IMR-90 (cell line): ENCODE data around the gene IGF1R. TPM values are rescaled to one million over a fixed set of nuclear protein-coding genes. Genes with fewer than 3 reads are reported as not detected.
A peak's percentile ranks its signal among the peaks of the same experiment; 100 is the strongest.

Source experiments
- ATAC-seq: fragments of 200-7000 bp; cut with Tn5 transposase; 2 replicates; pipeline ENCODE4 v1.9.1; 2020; ENCODE audit warnings: low read depth, mild to moderate bottlenecking, moderate library complexity
- BruUV-seq: library from RNA; stranded (reverse); fragments of 400-500 nt; replicated peaks from 2 replicates; lab custom pipeline; 2021; lab: Mats Ljungman, UMichigan
- CTCF ChIA-PET: fragments of 300-600 bp; formaldehyde crosslinking; extraction: SDS; loops from one replicate; lab custom pipeline; 2021; ENCODE audit warnings: antibody characterized with exemption; lab: Yijun Ruan, JAX
- POLR2A ChIA-PET: fragments of 300-600 bp; sonication (Branson Sonifier 250); formaldehyde crosslinking; loops from one replicate; lab custom pipeline; 2022; ENCODE audit warnings: antibody characterized with exemption; ENCODE audit not compliant: unreplicated experiment; lab: Charles Lee
- DNase-seq: peaks from one replicate; pipeline ENCODE4 v3.0.0; 2013
- H2AFZ ChIP-seq: replicated peaks from 2 replicates; pipeline ENCODE3; 2013; ENCODE audit warnings: low read length, mild to moderate bottlenecking; ENCODE audit not compliant: poor library complexity
- H2AK5ac ChIP-seq: 2 replicates; pipeline ENCODE4 v1.6.1; 2013; ENCODE audit warnings: low read depth, low read length, inconsistent platforms
- H2AK9ac ChIP-seq: replicated peaks from 2 replicates; pipeline ENCODE3; 2013; ENCODE audit warnings: mild to moderate bottlenecking, low read depth, low read length, moderate library complexity; ENCODE audit not compliant: poor library complexity
- H2BK120ac ChIP-seq: 2 replicates; pipeline ENCODE4 v1.6.1; 2013; ENCODE audit warnings: low read depth, low read length, inconsistent platforms
- H2BK15ac ChIP-seq: 3 replicates; pipeline ENCODE4 v1.6.1; 2013; ENCODE audit warnings: low read depth, low read length, inconsistent platforms
- H2BK20ac ChIP-seq: 2 replicates; pipeline ENCODE4 v1.6.1; 2013; ENCODE audit warnings: low read depth, mild to moderate bottlenecking, inconsistent platforms, low read length, moderate library complexity
- H2BK5ac ChIP-seq: 2 replicates; pipeline ENCODE4 v1.6.1; 2013; ENCODE audit warnings: mild to moderate bottlenecking, low read depth, low read length, inconsistent platforms; ENCODE audit not compliant: poor library complexity, severe bottlenecking
- H3K14ac ChIP-seq: replicated peaks from 2 replicates; pipeline ENCODE4 v1.6.1; 2013; ENCODE audit warnings: low read depth, low read length, inconsistent platforms
- H3K18ac ChIP-seq: 2 replicates; pipeline ENCODE4 v1.6.1; 2013; ENCODE audit warnings: low read depth, low read length, control low read depth
- H3K23ac ChIP-seq: 2 replicates; pipeline ENCODE4 v1.6.1; 2013; ENCODE audit warnings: low read depth, low read length, inconsistent platforms
- H3K27ac ChIP-seq: 2 replicates; pipeline ENCODE4 v1.5.1; 2013; ENCODE audit warnings: mild to moderate bottlenecking, control low read depth, low read length; ENCODE audit not compliant: insufficient read depth
- H3K27me3 ChIP-seq: 2 replicates; pipeline ENCODE4 v1.6.1; 2013; ENCODE audit warnings: low read length; ENCODE audit not compliant: control insufficient read depth, insufficient read depth
- H3K36me3 ChIP-seq: 2 replicates; pipeline ENCODE4 v1.6.1; 2013; ENCODE audit warnings: low read length, mixed read lengths; ENCODE audit not compliant: control insufficient read depth, insufficient read depth
- H3K4ac ChIP-seq: 2 replicates; pipeline ENCODE4 v1.6.1; 2013; ENCODE audit warnings: low read depth, low read length, inconsistent platforms
- H3K4me1 ChIP-seq: 2 replicates; pipeline ENCODE4 v1.6.1; 2013; ENCODE audit warnings: low read length, mixed read lengths; ENCODE audit not compliant: control insufficient read depth, insufficient read depth
- H3K4me2 ChIP-seq: 2 replicates; pipeline ENCODE4 v1.6.1; 2013; ENCODE audit warnings: low read depth, mild to moderate bottlenecking, control low read depth, low read length, moderate library complexity
- H3K4me3 ChIP-seq: 2 replicates; pipeline ENCODE4 v1.5.1; 2013; ENCODE audit warnings: low read depth, mild to moderate bottlenecking, control low read depth, low read length, moderate library complexity; ENCODE audit not compliant: insufficient read depth
- H3K56ac ChIP-seq: 2 replicates; pipeline ENCODE4 v1.6.1; 2013; ENCODE audit warnings: low read length, inconsistent platforms; ENCODE audit not compliant: insufficient read depth; ENCODE audit errors: extremely low read depth
- H3K79me1 ChIP-seq, 2 experiments: 2 replicates each; pipeline ENCODE4 v1.6.1; 2013; ENCODE audit warnings: low read length in 2 of 2, inconsistent platforms in 1 of 2, low read depth in 1 of 2
- H3K9ac ChIP-seq: 2 replicates; pipeline ENCODE4 v1.6.1; 2013; ENCODE audit warnings: low read depth, low read length, control low read depth
- H3K9me1 ChIP-seq: 2 replicates; pipeline ENCODE4 v1.6.1; 2013; ENCODE audit warnings: low read length, inconsistent platforms; ENCODE audit not compliant: insufficient read depth
- H3K9me3 ChIP-seq: 2 replicates; pipeline ENCODE4 v1.6.1; 2013; ENCODE audit warnings: low read length; ENCODE audit not compliant: control insufficient read depth, insufficient read depth
- H4K20me1 ChIP-seq: 2 replicates; pipeline ENCODE4 v1.6.1; 2013; ENCODE audit warnings: low read length, inconsistent platforms; ENCODE audit not compliant: insufficient read depth
- H4K5ac ChIP-seq: 2 replicates; pipeline ENCODE4 v1.6.1; 2013; ENCODE audit warnings: mild to moderate bottlenecking, low read depth, low read length, control low read depth
- H4K8ac ChIP-seq, 2 experiments: 2 replicates each; pipeline ENCODE4 v1.6.1; 2013; ENCODE audit warnings: low read depth in 2 of 2, low read length in 2 of 2, control low read depth in 1 of 2, inconsistent platforms in 1 of 2
- H4K91ac ChIP-seq: 2 replicates; pipeline ENCODE4 v1.6.1; 2013; ENCODE audit warnings: low read depth, low read length, inconsistent platforms; ENCODE audit not compliant: insufficient read depth
- BHLHE40 ChIP-seq: fragments of 150-350 bp; IDR thresholded peaks from 2 replicates; pipeline ENCODE4 v1.6.1; 2016; ENCODE audit warnings: mild to moderate bottlenecking, low read depth, low read length
- CEBPB ChIP-seq: IDR thresholded peaks from 2 replicates; pipeline ENCODE4 v1.6.1; 2012; ENCODE audit warnings: low read depth, low read length, improper control_type of control experiment
- CHD1 ChIP-seq: IDR thresholded peaks from 2 replicates; pipeline ENCODE4 v1.6.1; 2012; ENCODE audit warnings: low read depth, low read length, improper control_type of control experiment
- FOS ChIP-seq: fragments of 150-350 bp; IDR thresholded peaks from 2 replicates; pipeline ENCODE4 v1.6.1; 2016; ENCODE audit warnings: low read depth, low read length
- MAFK ChIP-seq: IDR thresholded peaks from 2 replicates; pipeline ENCODE4 v1.6.1; 2012; ENCODE audit warnings: low read depth, low read length, improper control_type of control experiment
- MAZ ChIP-seq: IDR thresholded peaks from 2 replicates; pipeline ENCODE4 v1.6.1; 2012; ENCODE audit warnings: low read depth, mild to moderate bottlenecking, low read length, improper control_type of control experiment, moderate library complexity, borderline replicate concordance
- MXI1 ChIP-seq: IDR thresholded peaks from 2 replicates; pipeline ENCODE4 v1.6.1; 2012; ENCODE audit warnings: low read depth, mild to moderate bottlenecking, low read length, moderate library complexity, borderline replicate concordance
- NFE2L2 ChIP-seq: fragments of 150-350 bp; IDR thresholded peaks from 2 replicates; pipeline ENCODE4 v1.6.1; 2016; ENCODE audit warnings: low read depth, mild to moderate bottlenecking, low read length
- POLR2A ChIP-seq: IDR thresholded peaks from 2 replicates; pipeline ENCODE4 v1.6.1; 2012; ENCODE audit warnings: mild to moderate bottlenecking, low read depth, low read length
- RCOR1 ChIP-seq: IDR thresholded peaks from 2 replicates; pipeline ENCODE4 v1.6.1; 2012; ENCODE audit warnings: mild to moderate bottlenecking, low read length, improper control_type of control experiment; ENCODE audit not compliant: insufficient replicate concordance
- RFX5 ChIP-seq: IDR thresholded peaks from 2 replicates; pipeline ENCODE4 v1.8.0; 2012; ENCODE audit warnings: low read depth, mild to moderate bottlenecking, low read length, moderate library complexity
- SMC3 ChIP-seq: fragments of 150-350 bp; IDR thresholded peaks from 2 replicates; pipeline ENCODE4 v1.6.1; 2016; ENCODE audit warnings: low read depth, mild to moderate bottlenecking, antibody characterized with exemption, low read length, moderate library complexity
- WGBS, 2 experiments: methylation state at CpG; one replicate each; pipeline versions ENCODE4 v1.1.5 to v1.1.7; 2013; ENCODE audit warnings: missing lambda C conversion rate in 2 of 2; ENCODE audit not compliant: insufficient read length in 1 of 2; ENCODE audit errors: extremely low coverage in 2 of 2; 5-methylcytosine and 5-hydroxymethylcytosine counted together
- dilution Hi-C: fragments of 300-500 bp; cut with HindIII; formaldehyde crosslinking; loops from one replicate; pipeline ENCODE4 v1.14.3; 2018; ENCODE audit warnings: low sequenced_read_pairs; ENCODE audit not compliant: unreplicated experiment
- in situ Hi-C: fragments of 300-500 bp; cut with MboI; formaldehyde crosslinking; loops from 3 replicates; pipeline ENCODE4 v1.14.3; 2019; ENCODE audit warnings: low sequenced_read_pairs, inconsistent platforms, mixed read lengths
- intact Hi-C: fragments of 100-400 bp; cut with micrococcal nuclease; formaldehyde crosslinking; loops from 2 replicates; pipeline ENCODE4 v1.10.0; 2022
- polyA plus RNA-seq, 3 experiments: library from polyadenylated mRNA; depleted of rRNA; stranded (reverse); fragments of >200 nt; gene quantifications; 2 replicates each; pipeline ENCODE4 v1.2.3, GENCODE V29; 2012; ENCODE audit warnings: low replicate concordance in 1 of 3
- total RNA-seq: library from RNA; depleted of rRNA; stranded (reverse); fragments of >200 nt; gene quantifications from 2 replicates; pipeline ENCODE4 v1.2.3, GENCODE V29; 2012
- TF ChIP-seq, protein P1 (sequence below): fragments of 150-350 bp; IDR thresholded peaks from 2 replicates; pipeline ENCODE4 v1.6.1; 2016; ENCODE audit warnings: low read depth, mild to moderate bottlenecking, low read length, moderate library complexity, borderline replicate concordance

Gene IGF1R
- total and polyA plus RNA-seq, 2 of the 4 experiments (the other 2 are of a cell fraction) = 24.0 to 24.9 TPM

DNA sequence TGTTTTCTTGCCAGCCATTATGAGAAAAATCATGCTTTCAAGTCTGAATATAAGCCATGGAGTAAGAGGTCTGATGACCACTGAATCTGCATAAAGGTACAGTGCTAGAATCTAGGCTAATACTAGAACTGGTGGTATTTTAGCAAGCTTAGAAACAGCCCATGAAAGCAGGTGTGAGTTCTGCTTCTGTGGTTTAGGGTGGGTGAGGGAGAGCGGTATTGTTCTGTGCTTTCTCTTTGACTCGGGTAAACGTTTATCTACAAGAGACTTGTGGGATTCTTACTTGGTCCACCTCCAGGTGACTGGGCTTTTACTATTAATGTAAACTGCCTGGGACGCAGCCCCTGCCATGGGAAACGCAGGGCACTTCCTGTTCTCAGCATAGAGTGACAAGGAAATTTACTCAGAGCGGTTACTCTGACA, 304.1 kb downstream of the IGF1R start (continued):
- TF ChIP-seq FOS = no peak

DNA sequence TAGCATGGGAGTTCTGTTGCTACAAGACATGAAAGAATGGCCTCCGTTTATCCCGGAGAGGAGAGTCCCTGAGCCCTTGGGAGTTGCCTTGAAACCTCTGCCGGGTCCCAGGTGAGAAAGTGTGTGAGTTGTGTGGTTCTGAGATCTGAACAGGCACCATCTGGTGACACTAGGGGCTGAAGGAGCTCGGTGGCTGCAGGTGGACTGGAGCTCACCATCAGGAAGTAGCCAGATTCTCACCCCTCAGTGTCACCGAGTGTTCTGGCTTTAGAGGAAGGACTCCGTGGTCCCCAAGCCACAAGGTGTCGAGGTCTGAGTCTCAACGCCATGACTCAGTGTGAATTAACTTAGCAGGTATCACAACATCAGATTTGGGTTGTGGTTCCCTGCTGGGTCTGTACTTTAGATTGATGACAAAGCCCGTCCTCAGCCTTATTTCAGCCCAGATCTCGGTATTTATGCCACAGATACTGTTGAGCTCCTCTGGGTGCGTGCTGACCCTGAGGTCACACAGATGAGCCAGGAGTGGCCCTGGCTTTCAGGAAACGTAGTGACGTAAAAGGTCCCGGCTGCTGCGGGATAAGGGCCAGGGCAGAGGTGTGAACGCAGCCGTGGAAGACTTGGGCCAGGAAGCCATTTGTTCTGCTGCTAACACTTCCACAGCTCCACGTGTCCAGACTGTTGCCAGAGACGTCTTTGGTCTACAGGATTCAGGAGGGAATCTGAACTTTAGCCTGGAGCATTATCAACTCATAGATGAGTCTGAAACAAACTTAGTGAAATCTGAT, 304.9 kb downstream of the IGF1R start:
- Histone ChIP-seq H3K36me3 (peaks cover 72% of the 10 kb centered on the region), H3K27me3 (no peaks in the 10 kb centered on the region), H3K14ac (peak overlapping the region; percentile 89), H2AK5ac (peak overlapping the region; percentile 99), H3K18ac (peak overlapping the region; percentile 3; the same call in 1 of the 2 replicates), H3K56ac (no peak overlapping the region; the same call in 1 of the 2 replicates), H4K8ac (peak overlapping the region; percentile 76 to 87), H2AK9ac (peak overlapping the region; percentile 33), H3K4me3 (no peak overlapping the region), H4K20me1 (no peaks in the 10 kb centered on the region), H3K79me1 (peaks cover 17 to 56% of the 10 kb centered on the region in 2 experiments), H4K91ac (peak overlapping the region; percentile 90), H2BK120ac (peak overlapping the region; percentile 92), H2BK20ac (peak overlapping the region; percentile 91; the same call in 1 of the 2 replicates), H3K4me1 (peaks cover 28% of the 10 kb centered on the region), H3K9me1 (peaks cover 26% of the 10 kb centered on the region), H3K9me3 (no peaks in the 10 kb centered on the region), H2BK5ac (peak overlapping the region; percentile 88), H2BK15ac (peak overlapping the region; percentile 66; the same call in 2 of the 3 replicates), H4K5ac (peak overlapping the region; percentile 63), H3K4ac (peak overlapping the region; percentile 92), H2AFZ (no peak overlapping the region), H3K4me2 (no peak overlapping the region), H3K9ac (no peak overlapping the region; the same call in 1 of the 2 replicates), H3K23ac (peak overlapping the region; percentile 88), H3K27ac (peak overlapping the region; percentile 72)
- ATAC-seq = no peak
- no TSS peak for BruUV-seq
- DNase-seq = peak; percentile 13
- in situ Hi-C loops = no loop called here
- dilution Hi-C loops = no loop called here
- intact Hi-C loops = no loop called here
- ChIA-PET CTCF (interaction anchor here (0.6 kb wide), 1 partner anchor 190 kb away, joined by 6 read pairs; no protein-coding TSS in a partner anchor), POLR2A (no interaction called here)
- 57% methylated on average over 9 of the region's 19 CpGs; no CpG with 5 or more reads in 1 of the 2 experiments for WGBS, 2 experiments
- TF ChIP-seq NFE2L2 (no peak), MXI1 (no peak), MAFK (no peak), POLR2A (no peak), CEBPB (no peak), FOS (no peak), RCOR1 (no peak), CHD1 (no peak), BHLHE40 (no peak), SMC3 (no peak), MAZ (no peak), RFX5 (no peak)
- TF ChIP-seq, protein P1, sequence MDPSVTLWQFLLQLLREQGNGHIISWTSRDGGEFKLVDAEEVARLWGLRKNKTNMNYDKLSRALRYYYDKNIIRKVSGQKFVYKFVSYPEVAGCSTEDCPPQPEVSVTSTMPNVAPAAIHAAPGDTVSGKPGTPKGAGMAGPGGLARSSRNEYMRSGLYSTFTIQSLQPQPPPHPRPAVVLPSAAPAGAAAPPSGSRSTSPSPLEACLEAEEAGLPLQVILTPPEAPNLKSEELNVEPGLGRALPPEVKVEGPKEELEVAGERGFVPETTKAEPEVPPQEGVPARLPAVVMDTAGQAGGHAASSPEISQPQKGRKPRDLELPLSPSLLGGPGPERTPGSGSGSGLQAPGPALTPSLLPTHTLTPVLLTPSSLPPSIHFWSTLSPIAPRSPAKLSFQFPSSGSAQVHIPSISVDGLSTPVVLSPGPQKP = no peak
